GM18499 (cell line): ENCODE results near the gene SLC30A7.
"Not testable (repeated sequence)": the region's sequence is repeated elsewhere in the genome, so short reads cannot be mapped to it uniquely, and the experiment has no call there.

Source experiments
- ATAC-seq: cut with Tn5 transposase; IDR thresholded peaks from one replicate; pipeline ENCODE4 v1.9.1; 2021; ENCODE audit warnings: moderate number of reproducible peaks; ENCODE audit not compliant: insufficient read depth, unreplicated experiment

The SLC30A7 gene

GRCh38 chr1:100931716-100932115 lies 35.8 kb downstream of the SLC30A7 start:
- ATAC-seq, result no peak

DNA sequence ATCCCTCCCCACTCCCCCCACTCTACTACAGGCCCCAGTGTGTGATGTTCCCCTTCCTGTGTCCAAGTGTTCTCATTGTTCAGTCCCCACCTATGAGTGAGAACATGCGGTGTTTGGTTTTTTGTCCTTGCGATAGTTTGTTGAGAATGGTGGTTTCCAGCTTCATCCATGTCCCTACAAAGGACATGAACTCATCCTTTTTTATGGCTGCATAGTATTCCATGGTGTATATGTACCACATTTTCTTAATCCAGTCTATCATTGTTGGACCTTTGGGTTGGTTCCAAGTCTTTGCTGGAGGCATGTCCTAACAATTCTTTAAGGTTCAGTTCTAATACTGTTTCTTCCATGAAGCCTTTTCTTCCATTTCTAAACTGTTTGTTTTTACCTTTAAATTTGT lies 37.7 kb downstream of the SLC30A7 start:
- ATAC-seq, result not testable (repeated sequence)

GRCh38 chr1:100936194-100936967 lies 40.5 kb downstream of the SLC30A7 start:
- no peak for ATAC-seq

- no peak for ATAC-seq
Observed at GRCh38 chr1:100941098-100941527, 45.2 kb downstream of the SLC30A7 start.

DNA sequence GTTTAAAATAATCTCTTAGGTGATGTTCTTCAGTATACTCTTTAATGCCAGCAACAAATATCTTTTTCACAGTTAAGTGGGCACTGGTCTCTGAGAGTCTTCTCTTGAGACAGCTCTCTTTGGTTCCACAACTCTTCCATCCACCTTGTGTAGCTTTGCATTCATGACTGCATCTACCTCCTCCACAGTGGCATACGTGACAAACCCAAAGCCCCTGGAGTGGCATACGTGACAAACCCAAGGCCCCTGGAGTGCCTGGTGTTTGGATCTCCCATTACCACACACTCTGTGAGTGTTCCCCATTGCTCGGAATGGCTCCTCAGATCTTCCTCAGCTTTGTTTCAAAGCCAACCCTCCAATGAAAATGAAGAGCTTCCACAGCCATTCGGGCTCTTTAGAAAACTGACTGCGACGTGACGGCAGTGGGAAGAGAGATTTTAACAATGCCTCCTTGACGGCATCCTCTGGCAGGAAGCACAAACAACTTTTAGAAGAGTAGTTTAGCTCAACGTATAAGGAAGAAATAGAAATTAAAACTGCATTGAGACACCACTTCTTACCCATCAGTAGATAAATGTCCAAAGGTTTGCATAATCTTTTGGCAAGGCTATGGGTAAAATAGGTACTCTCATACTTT lies 45.8 kb downstream of the SLC30A7 start:
- ATAC-seq, result no peak

DNA sequence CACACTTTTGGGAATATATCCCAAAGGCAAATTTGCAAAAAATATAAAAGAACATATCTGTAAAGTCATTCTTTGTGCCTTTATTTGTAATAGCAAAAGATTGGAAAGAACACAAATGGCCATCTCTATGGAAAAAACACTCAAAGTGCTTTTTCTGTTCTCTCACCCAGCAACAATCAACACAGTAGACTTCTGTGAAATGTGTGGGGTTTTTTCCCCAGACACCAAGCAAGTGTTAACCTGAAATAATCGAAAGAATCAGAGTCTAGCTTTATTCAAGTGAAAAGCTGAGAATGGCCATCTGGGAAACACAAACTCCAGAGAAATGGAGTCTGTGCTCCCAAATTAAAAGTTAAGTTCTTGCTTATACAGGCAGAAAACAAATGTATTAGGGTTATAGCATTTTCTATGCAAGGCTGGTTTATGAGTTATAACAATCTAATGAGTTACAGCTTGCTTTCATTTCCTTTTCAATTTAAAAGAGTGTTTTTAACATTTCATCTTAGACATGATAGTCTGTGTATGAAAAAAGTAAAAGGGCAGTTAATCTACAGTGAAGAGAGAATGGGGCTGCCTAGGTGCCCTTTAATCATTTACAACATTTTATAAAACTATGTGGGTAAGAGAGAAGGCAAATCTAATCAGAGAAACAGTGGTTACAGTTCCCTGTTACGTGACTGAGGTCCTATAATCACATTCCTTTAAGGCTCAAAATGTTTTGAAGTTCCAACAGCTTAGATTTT lies 46.6 kb downstream of the SLC30A7 start:
- no peak for ATAC-seq

DNA sequence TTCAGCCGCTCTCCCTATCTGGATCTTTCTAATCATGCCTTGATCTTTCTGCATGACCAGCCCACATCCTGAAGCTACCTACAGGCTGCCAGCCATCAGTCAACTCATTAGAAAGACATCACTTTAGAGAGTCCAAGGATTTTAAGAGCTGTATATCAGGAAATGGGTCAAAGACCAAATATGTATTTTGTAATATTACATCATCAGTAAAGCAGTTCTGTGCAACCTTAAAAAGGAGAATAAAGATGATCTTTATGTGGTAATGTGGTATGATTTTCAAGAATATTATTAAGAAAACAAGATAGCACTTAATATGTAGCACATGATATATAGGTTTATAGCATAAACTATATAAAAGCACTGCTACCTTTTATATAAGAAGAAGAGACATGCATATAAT lies 47.6 kb downstream of the SLC30A7 start:
- no peak for ATAC-seq

- not testable (repeated sequence) for ATAC-seq
Observed at GRCh38 chr1:100946064-100946463, 50.2 kb downstream of the SLC30A7 start.

DNA sequence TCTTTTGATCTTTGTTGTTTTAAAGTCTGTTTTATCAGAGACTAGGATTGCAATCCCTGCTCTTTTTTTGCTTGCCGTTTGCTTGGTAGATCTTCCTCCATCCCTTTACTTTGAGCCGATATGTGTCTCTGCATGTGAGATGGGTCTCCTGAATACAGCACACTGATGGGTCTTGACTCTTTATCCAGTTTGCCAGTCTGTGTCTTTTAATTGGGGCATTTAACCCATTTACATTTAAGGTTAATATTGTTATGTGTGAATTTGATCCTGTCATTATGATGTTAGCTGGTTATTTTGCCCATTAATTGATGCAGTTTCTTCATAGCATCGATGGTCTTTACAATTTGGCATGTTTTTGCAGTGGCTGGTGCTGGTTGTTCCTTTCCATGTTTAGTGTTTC lies 51.9 kb downstream of the SLC30A7 start:
- ATAC-seq, result not testable (repeated sequence)

DNA sequence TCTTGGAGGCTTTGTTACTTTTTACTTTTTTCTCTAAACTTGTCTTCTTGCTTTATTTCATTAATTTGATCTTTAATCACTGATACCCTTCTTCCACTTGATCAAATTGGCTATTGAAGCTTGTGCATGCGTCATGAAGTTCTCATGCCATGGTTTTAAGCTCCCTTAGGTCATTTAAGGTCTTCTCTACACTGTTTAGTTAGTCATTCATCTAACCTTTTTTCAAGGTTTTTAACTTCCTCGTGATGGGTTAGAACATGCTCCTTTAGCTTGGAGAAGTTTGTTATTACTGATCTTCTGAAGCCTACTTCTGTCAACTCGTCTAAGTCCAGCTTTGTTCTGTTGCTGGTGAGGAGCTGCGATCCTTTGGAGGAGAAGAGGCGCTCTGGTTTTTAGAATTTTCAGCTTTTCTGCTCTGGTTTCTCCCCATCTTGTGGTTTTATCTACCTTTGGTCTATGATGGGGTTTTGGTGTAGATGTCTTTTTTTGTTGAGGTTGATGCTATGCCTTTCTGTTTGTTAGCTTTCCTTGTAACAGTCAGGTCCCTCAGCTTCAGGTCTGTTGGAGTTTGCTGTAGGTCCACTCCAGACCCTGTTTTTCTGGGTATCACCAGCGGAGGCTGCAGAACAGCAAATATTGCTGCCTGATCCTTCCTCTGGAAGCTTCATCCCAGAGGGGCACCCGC lies 53.0 kb downstream of the SLC30A7 start:
- not testable (repeated sequence) for ATAC-seq

- peak; percentile 85 for ATAC-seq
Observed at GRCh38 chr1:100949515-100950158, 53.7 kb downstream of the SLC30A7 start.

DNA sequence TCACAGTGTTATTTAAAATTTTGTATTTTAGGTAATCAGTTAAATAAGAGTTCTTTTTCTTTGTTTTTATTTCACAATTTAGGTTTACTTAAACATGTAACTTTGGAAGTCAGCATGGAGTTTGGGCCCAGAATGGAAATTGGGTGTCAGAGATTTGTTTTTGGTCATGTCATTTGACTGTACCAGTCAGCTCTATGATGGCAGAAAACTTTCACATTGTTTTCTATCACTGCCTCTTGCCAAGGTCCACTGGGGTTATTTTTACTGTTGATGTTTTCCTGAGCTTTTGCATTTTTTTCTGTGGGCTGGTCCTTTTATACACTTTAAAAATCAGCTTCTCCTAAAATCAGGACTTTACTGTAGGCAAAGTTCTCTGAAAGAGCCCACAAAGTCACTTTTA lies 54.4 kb downstream of the SLC30A7 start:
- ATAC-seq, result no peak

GRCh38 chr1:100950781-100951180 lies 54.9 kb downstream of the SLC30A7 start:
- no peak for ATAC-seq

DNA sequence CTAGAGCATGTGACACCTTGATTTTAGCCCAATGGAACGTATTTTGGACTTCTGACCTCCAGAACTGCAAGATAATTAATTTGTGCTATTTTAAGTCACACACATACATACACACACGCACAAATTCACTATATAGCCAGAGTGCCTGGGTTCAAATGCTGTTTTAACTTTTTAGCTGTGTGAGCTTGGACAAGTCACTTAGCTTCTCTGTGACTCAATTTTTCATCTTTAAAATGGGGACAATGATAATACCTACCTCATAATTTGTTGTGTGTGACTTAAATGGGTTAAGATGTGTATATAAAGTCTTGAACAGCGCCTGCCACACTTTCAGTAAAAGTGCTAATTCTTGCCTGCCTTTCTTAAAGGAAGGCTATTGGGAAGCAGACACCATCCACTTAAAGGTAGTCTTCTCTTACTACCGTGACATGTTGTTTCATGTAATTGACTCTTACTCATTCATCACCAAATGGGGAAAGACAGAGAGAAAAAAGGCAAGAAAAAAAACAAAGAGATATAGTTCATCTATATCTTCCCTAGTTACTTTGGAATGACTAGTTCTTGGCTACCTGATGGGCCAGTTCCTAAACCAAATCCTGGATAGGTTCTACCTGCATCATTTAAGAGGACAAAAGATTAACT lies 56.3 kb downstream of the SLC30A7 start:
- no peak for ATAC-seq

- not testable (repeated sequence) for ATAC-seq
Observed at GRCh38 chr1:100952970-100953369, 57.1 kb downstream of the SLC30A7 start.

DNA sequence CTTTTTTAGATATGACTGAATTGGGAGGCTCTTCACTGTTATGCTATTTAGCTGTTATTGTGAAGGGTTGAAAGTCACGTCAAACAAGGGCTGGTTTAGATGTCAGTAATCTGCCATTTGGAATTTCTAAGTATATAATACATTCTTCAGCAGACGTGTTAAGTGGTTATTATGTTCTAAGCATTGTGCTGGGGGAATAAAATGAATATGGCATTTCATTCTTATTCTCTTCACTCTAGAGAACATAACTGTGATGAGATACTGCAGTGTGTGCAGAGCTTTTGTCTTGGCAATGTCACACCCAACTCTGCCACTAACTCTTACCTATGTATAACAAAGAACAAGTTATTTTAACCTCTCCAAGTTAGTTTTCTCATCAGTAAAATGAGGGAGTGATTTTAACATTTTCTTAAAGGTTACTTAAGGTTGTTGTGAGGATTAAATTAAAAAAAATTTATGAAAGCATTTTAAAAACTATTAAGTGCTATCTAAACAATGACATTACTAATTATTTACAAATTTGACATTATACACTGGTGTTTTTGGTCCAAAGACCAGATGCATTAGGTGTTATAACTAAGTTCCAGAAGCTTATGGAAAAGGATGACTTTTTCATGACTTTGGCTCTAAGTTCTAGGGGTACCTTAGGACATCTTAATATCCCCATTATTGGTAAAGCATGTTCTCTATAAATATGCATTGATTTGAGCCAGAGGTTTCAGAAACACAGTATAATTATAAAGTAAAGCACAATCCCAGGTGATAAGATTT lies 58.3 kb downstream of the SLC30A7 start:
- ATAC-seq, result no peak

DNA sequence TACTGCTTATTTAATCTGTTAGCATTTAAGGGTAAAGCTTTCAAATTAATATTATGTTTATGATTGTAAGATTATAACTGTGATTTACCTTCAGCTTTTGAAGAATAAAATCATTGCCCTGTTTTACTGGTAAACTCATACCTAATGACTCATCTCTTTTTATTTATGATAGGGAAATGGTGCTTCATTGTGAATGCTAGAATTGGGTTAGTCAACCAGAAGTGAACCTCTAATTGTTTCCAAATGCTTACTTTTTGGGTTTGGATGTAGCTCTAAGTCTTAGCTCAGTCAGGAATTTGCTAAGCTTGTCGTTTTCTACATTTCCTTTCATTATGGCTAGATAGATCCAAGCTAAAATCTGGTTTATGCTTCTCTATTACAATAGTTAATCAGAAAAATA lies 59.4 kb downstream of the SLC30A7 start:
- no peak for ATAC-seq

DNA sequence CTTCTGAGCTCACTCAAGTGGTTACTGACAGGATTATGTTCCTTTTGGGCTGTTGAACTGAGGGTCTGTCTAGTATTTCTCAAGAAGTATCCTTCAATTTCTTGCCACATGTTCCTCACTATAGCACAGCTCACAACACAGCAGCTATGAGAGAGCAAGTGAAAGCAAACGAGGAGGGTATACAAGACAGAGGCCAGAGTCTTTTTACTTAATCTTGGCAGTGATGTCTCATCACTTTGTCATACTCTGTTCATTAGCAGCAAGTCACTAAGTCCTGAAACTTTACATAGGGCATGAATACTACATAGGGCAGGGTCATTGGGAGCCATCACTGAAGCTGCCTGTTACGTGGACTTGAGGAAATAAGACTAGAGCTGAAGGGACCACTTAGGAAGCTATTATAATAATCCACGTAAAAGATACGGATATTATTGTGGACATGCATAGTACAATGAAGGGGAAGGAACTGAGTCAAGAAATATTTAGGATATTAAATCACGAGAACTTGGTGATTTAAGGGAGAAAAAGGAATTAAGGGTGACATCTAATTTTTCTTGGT lies 63.7 kb downstream of the SLC30A7 start:
- ATAC-seq, result no peak

- no peak for ATAC-seq
Observed at GRCh38 chr1:100960098-100960497, 64.2 kb downstream of the SLC30A7 start.
